ENCODE results near the gene ZC3H7A. TPM values are rescaled to one million over a fixed set of nuclear protein-coding genes. Genes with fewer than 3 reads are reported as not detected.

ZC3H7A gene
- total and polyA plus RNA-seq, 7 donors: 11.7 to 69.6 (median 30.7) TPM

DNA sequence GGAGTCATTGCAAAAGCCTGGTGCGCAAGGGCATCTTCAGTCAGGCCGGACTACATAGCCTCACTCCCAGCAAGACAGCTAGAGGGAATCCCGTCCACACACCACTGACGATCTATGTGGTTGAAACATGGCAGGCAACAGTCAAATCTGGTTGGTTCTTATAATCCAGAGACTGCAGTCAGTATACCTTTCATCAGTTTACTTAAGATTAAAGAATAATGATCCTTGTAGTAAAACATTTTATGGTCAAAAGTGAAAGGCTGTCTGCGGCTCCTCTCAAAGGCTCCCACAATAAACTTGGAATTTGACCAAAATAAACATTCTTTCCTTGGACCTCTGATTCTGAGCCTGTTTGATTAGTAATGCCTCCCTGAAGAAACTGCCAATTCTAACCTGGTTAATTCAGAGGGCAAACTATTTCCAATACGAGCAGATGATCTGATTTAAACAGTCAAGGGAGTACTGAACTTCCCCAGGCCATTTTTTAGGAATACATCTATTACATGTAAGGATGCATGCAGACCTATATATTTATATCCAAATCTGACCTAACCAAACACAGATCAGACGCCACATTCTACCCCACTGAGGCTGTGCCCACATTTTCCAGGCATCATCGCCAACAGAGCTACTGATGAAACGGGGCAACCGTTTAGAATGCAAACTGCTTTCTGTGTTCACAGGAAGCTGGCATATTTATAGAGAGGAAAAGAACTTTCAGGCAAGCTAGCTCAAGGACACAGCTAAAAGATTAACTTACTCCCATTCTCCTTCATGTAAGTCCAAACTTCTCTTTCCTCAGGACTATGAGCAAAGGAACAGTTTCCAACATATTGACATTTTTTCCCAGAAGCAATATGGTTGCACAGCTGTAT is 39.1 kb downstream of the ZC3H7A start:
- peak in 1 of 4 donors; percentile 22 for ATAC-seq
- H3K9me3 ChIP-seq: no peaks in the 10 kb centered on the region
- peaks cover 13 to 100% of the 10 kb centered on the region in 2 donors for H3K36me3 ChIP-seq (ENCODE audit: insufficient read depth in 1 of 2, low read depth in 1 of 2)
- no peak for DNase-seq
- WGBS, 3 donors: 74 to 79% (median 77%) methylated on average over 10 of the region's 10 CpGs
- intact Hi-C loops (cut with DNase I): no loop called here
- no peak overlapping the region for H3K4me3 ChIP-seq
- no peaks in the 10 kb centered on the region for H3K27me3 ChIP-seq (ENCODE audit: insufficient read depth in 3 of 3, low read length in 2 of 3)
- H3K27ac ChIP-seq: no peak overlapping the region
- TF ChIP-seq, protein P1, sequence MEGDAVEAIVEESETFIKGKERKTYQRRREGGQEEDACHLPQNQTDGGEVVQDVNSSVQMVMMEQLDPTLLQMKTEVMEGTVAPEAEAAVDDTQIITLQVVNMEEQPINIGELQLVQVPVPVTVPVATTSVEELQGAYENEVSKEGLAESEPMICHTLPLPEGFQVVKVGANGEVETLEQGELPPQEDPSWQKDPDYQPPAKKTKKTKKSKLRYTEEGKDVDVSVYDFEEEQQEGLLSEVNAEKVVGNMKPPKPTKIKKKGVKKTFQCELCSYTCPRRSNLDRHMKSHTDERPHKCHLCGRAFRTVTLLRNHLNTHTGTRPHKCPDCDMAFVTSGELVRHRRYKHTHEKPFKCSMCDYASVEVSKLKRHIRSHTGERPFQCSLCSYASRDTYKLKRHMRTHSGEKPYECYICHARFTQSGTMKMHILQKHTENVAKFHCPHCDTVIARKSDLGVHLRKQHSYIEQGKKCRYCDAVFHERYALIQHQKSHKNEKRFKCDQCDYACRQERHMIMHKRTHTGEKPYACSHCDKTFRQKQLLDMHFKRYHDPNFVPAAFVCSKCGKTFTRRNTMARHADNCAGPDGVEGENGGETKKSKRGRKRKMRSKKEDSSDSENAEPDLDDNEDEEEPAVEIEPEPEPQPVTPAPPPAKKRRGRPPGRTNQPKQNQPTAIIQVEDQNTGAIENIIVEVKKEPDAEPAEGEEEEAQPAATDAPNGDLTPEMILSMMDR (IDR thresholded peaks at IDR 0.05): no peak
- no peaks in the 10 kb centered on the region for H3K4me1 ChIP-seq

DNA sequence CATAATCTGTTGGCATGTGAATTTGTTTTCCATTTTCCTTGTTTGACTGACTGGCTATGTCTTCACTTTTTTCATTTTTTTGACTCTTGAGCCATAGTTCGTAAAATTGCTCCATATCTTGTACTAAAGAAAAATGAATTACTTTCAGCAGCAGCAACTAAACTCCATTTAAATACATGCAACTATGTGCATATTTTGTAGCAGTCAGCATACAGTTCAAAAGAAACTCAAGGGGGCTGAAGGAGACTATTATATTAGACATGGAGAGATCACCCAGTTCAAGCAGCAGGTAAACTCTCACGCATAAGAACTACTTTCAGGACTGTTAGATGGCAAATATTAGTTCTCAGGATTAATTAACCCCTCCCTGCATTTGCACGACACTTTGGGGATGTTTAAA is 40.8 kb downstream of the ZC3H7A start:
- intact Hi-C loops (cut with DNase I): no loop called here
- Histone ChIP-seq H3K4me3 (no peak overlapping the region), H3K9me3 (no peaks in the 10 kb centered on the region), H3K4me1 (no peaks in the 10 kb centered on the region), H3K36me3 (ENCODE audit: insufficient read depth in 1 of 2, low read depth in 1 of 2) (peaks cover 18 to 100% of the 10 kb centered on the region in 2 donors), H3K27me3 (ENCODE audit: insufficient read depth in 3 of 3, low read length in 2 of 3) (no peaks in the 10 kb centered on the region), H3K27ac (no peak overlapping the region)
- DNase-seq: no peak
- WGBS, 3 donors: 92 to 94% (median 93%) methylated on average over 3 of the region's 3 CpGs
- TF ChIP-seq, protein P1 (IDR thresholded peaks at IDR 0.05): no peak
- no peak for ATAC-seq

DNA sequence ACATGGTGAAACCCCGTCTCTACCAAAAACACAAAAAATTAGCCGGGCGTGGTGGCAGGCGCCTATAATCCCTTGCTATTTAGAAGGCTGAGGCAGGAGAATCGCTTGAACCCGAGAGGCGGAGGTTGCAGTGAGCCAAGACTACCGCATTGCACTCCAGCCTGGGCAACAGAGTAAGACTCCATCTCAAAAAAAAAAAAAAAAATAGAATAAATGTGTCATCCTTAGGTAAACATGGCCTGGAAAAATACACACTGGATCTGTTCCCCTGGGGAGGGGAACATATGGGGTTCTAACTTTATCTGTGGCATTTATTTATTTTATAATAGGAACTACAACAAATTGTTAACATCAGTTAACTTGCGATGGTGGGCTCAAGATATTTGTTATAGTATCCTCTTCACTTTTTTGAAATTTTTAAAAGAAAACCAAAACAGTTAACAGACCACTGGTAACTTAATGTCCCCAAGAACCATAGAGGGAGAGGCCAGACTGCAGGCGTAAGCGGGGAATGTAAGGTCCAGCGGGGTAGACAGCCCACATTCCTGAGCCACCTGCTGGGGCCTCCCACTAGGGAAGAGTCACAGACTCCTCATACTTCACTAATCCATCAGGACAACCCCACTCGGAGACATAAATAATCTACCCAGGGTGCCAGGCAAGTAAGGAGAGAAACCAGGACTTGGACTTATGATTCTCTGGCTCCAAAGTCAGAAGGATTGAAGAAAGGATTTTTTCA is 41.9 kb downstream of the ZC3H7A start:
- intact Hi-C loops (cut with DNase I): no loop called here
- TF ChIP-seq, protein P1 (IDR thresholded peaks at IDR 0.05): no peak
- DNase-seq (no peak), ATAC-seq (no peak)
- Histone ChIP-seq H3K4me1 (no peaks in the 10 kb centered on the region), H3K9me3 (no peaks in the 10 kb centered on the region), H3K4me3 (no peak overlapping the region), H3K27me3 (ENCODE audit: insufficient read depth in 3 of 3, low read length in 2 of 3) (no peaks in the 10 kb centered on the region), H3K27ac (no peak overlapping the region), H3K36me3 (ENCODE audit: insufficient read depth in 1 of 2, low read depth in 1 of 2) (peaks cover 17 to 100% of the 10 kb centered on the region in 2 donors)
- WGBS, 3 donors: 85 to 87% (median 86%) methylated on average over 13 of the region's 13 CpGs

DNA sequence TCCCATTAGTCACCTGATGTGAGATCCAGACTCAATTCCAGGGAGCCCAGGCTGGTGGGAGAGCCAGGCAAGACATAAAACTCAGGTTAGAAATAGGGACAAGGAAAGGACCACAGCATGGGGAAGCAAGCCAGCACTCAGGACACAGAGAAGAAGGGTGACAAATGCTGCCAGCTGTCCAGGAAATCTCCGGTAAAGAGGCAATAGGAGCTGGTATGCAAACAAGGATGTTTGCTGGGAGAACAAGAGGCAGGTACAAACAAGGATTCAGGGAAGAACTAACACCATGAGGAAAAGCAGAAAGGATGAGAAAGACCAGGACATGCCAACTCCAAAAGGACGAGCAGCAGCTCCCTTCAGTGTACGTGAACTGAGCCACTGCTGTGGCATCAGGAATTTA is 44.2 kb downstream of the ZC3H7A start:
- Histone ChIP-seq H3K27ac (no peak overlapping the region), H3K27me3 (ENCODE audit: insufficient read depth in 3 of 3, low read length in 2 of 3) (no peaks in the 10 kb centered on the region), H3K9me3 (no peaks in the 10 kb centered on the region), H3K4me3 (no peak overlapping the region), H3K36me3 (ENCODE audit: insufficient read depth in 1 of 2, low read depth in 1 of 2) (peaks cover 13 to 100% of the 10 kb centered on the region in 2 donors), H3K4me1 (no peaks in the 10 kb centered on the region)
- ATAC-seq: no peak
- TF ChIP-seq, protein P1 (IDR thresholded peaks at IDR 0.05): no peak
- WGBS, 3 donors: 69 to 78% (median 78%) methylated on average over 3 of the region's 3 CpGs
- DNase-seq: no peak
- intact Hi-C loops (cut with DNase I): no loop called here
